ENCODE results near the gene ZNF90. TPM values are rescaled to one million over a fixed set of nuclear protein-coding genes. Genes with fewer than 3 reads are reported as not detected.
A peak's percentile ranks its signal among the peaks of the same experiment; 100 is the strongest.

The ZNF90 gene
- 4.7 TPM for total RNA-seq
- 2.3 TPM for polyA plus RNA-seq (ENCODE audit: insufficient read depth, low read depth, low replicate concordance)
- long read RNA-seq, donor 1, result 0 reads
- long read RNA-seq, donor 2, partial matches to known transcripts, result 13 of 13 reads
- long read RNA-seq, donor 2, other reads (novel, unspliced or antisense), result 0 of 13 reads
- long read RNA-seq, donor 3, partial matches to known transcripts, result 10 of 11 reads
- long read RNA-seq, donor 3, other reads (novel, unspliced or antisense), result 0 of 11 reads
- long read RNA-seq, donor 4, partial matches to known transcripts, result 8 of 10 reads
- long read RNA-seq, donor 4, other reads (novel, unspliced or antisense), result 0 of 10 reads
- long read RNA-seq, donor 5, result 0 reads
- long read RNA-seq, donor 6, result 0 reads
- long read RNA-seq, donor 7, partial matches to known transcripts, result 0 of 3 reads
- long read RNA-seq, donor 7, other reads (novel, unspliced or antisense), result 3 of 3 reads
- long read RNA-seq, donor 8, result 0 reads
- long read RNA-seq, donor 9, result 0 reads
- long read RNA-seq, donor 10, partial matches to known transcripts, result 10 of 12 reads
- long read RNA-seq, donor 10, other reads (novel, unspliced or antisense), result 0 of 12 reads

DNA sequence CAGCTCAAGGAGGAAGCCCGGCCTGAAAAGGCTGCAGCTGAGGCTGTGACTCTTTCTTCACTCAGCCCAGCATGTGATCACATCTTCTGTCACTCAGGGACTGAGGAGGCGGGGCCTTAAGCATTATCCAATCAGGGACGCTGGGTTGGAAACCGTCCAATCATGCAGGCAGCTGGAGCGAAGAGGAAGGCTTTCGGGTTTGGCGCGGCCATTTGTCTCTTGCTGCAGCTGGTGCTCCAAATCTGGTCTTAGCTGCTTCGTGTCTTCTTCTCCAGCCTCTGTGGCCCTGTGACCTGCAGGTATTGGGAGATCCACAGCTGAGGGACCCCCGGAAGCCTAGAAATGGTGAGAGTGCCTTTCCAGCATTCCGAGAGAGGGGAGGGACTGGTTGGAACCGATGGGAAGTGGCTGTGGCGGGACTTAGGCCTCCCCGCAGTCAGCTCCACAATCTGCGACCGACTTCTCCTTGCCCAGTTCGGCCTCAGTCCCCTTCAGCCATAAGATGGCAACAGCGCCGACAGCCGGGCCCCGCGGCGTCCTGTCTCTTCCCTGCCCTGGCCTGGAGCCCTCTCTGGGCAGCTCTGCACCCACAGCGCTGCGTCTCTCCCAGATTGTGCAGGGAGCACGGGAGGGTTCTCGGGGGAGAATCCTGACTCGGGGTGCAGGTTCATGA lies at the start of gene ZNF90:
Gene ZNF90 (plus strand): TSS at position 210 of the 673 bp plus-strand sequence. CDS start 133 bp downstream, at position 343.
- no peaks in the 10 kb centered on the region for H3K36me3 ChIP-seq (ENCODE audit: control insufficient read depth in 2 of 3, insufficient read depth in 3 of 3, low read length in 3 of 3)
- intact Hi-C loops (cut with DNase I), result no loop called here
- H3K4me3 ChIP-seq (ENCODE audit: low read length in 3 of 3), result peak within 1 kb of the TSS; percentile 74 to 88 (median 83)
- FAIRE-seq (no peak), DNase-seq (peak; percentile 96 to 100 (median 97))
- TF ChIP-seq, protein P1, sequence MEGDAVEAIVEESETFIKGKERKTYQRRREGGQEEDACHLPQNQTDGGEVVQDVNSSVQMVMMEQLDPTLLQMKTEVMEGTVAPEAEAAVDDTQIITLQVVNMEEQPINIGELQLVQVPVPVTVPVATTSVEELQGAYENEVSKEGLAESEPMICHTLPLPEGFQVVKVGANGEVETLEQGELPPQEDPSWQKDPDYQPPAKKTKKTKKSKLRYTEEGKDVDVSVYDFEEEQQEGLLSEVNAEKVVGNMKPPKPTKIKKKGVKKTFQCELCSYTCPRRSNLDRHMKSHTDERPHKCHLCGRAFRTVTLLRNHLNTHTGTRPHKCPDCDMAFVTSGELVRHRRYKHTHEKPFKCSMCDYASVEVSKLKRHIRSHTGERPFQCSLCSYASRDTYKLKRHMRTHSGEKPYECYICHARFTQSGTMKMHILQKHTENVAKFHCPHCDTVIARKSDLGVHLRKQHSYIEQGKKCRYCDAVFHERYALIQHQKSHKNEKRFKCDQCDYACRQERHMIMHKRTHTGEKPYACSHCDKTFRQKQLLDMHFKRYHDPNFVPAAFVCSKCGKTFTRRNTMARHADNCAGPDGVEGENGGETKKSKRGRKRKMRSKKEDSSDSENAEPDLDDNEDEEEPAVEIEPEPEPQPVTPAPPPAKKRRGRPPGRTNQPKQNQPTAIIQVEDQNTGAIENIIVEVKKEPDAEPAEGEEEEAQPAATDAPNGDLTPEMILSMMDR (IDR thresholded peaks at IDR 0.05; ENCODE audit: borderline replicate concordance, extremely low read depth, insufficient read depth), result no peak
- H3K27me3 ChIP-seq (ENCODE audit: control insufficient read depth, insufficient read depth, low read length), result no peaks in the 10 kb centered on the region
- H3K9ac ChIP-seq (ENCODE audit: low read length in 3 of 3), result peak within 1 kb of the TSS; percentile 10 to 76 (median 37)
- peaks cover 0 to 3% (median 2%) of the 10 kb centered on the region in 3 donors for H3K4me1 ChIP-seq (ENCODE audit: control insufficient read depth in 2 of 3, insufficient read depth in 2 of 3, low read depth in 1 of 3, low read length in 3 of 3)
- H3K9me3 ChIP-seq (ENCODE audit: control insufficient read depth in 2 of 3, insufficient read depth in 1 of 3, low read length in 3 of 3), result no peaks in the 10 kb centered on the region
- H3K27ac ChIP-seq (ENCODE audit: low read depth in 2 of 2, low read length in 2 of 2), result no peak within 1 kb of the TSS

DNA sequence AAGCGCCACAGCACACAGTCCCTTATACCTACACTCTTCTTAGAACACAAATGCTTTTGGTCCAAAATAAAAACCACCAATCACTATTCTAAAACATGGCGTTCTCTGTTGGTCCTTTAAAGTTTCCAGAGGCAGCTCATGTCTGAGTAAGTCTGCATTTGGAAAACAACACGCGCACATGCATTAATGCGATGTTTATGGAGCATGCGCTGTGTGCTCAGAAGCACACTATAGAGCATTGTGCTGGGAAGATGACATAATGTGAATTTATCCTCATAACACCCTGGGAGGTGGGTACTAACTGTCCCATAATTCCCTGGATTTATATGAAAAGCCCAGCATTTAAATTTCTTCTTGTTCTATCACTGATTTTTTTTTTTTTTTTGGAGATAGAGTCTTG lies 49.2 kb upstream of the ZNF90 start:
- Histone ChIP-seq H3K36me3 (ENCODE audit: control insufficient read depth in 2 of 3, insufficient read depth in 3 of 3, low read length in 3 of 3) (no peaks in the 10 kb centered on the region), H3K4me3 (ENCODE audit: low read length in 3 of 3) (no peak overlapping the region), H3K4me1 (ENCODE audit: control insufficient read depth in 2 of 3, insufficient read depth in 2 of 3, low read depth in 1 of 3, low read length in 3 of 3) (no peaks in the 10 kb centered on the region), H3K9me3 (ENCODE audit: control insufficient read depth in 2 of 3, insufficient read depth in 1 of 3, low read length in 3 of 3) (no peaks in the 10 kb centered on the region), H3K9ac (ENCODE audit: low read length in 3 of 3) (no peak overlapping the region), H3K27ac (ENCODE audit: low read depth in 2 of 2, low read length in 2 of 2) (no peak overlapping the region), H3K27me3 (ENCODE audit: control insufficient read depth, insufficient read depth, low read length) (no peaks in the 10 kb centered on the region)
- TF ChIP-seq, protein P1 (IDR thresholded peaks at IDR 0.05; ENCODE audit: borderline replicate concordance, extremely low read depth, insufficient read depth), result no peak
- FAIRE-seq (no peak), DNase-seq (no peak)
- intact Hi-C loops (cut with DNase I), result no loop called here

DNA sequence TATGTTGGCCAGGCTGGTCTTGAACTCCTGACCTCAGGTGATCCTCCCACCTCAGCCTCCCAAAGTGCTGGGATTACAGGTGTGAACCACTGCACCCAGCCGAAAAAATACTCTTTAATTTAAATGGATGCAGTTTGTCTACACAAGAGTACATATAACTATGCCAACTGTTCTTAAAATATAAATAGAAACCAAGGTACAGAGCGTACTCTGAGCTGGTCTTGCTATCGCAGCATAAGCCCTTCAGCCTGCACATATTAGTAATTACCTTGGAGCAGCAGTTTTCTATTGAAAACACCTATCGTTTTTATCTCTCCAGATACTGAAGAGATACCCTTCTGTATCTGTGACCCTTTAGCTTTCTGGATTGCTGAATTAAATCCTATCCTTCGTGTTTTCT lies 41.9 kb upstream of the ZNF90 start:
- Histone ChIP-seq H3K4me1 (ENCODE audit: control insufficient read depth in 2 of 3, insufficient read depth in 2 of 3, low read depth in 1 of 3, low read length in 3 of 3) (peaks cover 0 to 2% (median 0%) of the 10 kb centered on the region in 3 donors), H3K27ac (ENCODE audit: low read depth in 2 of 2, low read length in 2 of 2) (no peak overlapping the region), H3K9ac (ENCODE audit: low read length in 3 of 3) (no peak overlapping the region), H3K9me3 (ENCODE audit: control insufficient read depth in 2 of 3, insufficient read depth in 1 of 3, low read length in 3 of 3) (no peaks in the 10 kb centered on the region), H3K27me3 (ENCODE audit: control insufficient read depth, insufficient read depth, low read length) (no peaks in the 10 kb centered on the region), H3K4me3 (ENCODE audit: low read length in 3 of 3) (no peak overlapping the region), H3K36me3 (ENCODE audit: control insufficient read depth in 2 of 3, insufficient read depth in 3 of 3, low read length in 3 of 3) (no peaks in the 10 kb centered on the region)
- intact Hi-C loops (cut with DNase I), result no loop called here
- DNase-seq (no peak), FAIRE-seq (no peak)
- TF ChIP-seq, protein P1 (IDR thresholded peaks at IDR 0.05; ENCODE audit: borderline replicate concordance, extremely low read depth, insufficient read depth), result no peak
